Adipose tissue (tissue), 3 donors: ENCODE results near the gene ZNF587. TPM values are rescaled to one million over a fixed set of nuclear protein-coding genes. Genes with fewer than 3 reads are reported as not detected.
"Not testable (repeated sequence)": the region's sequence is repeated elsewhere in the genome, so short reads cannot be mapped to it uniquely, and the experiment has no call there.

Experiments
- H3K27ac ChIP-seq: one replicate; pipeline ENCODE4 v1.5.1; 2013; ENCODE audit warnings: low read depth, low read length
- WGBS, 3 donors: extraction: QIAGEN DNeasy Blood & Tissue Kit; methylation state at CpG; one replicate each; pipeline ENCODE4 v1.1.7; 2013; 5-methylcytosine and 5-hydroxymethylcytosine counted together
- polyA plus RNA-seq, 3 donors: library from polyadenylated mRNA; stranded (reverse); fragments of 200-250 nt; gene quantifications; one replicate each; pipeline ENCODE4 v1.2.3, GENCODE V29; 2013
- donor health status: healthy with polysubstance abuse.
- donor health status: Bipolar disorder and iron deficiency.
- donor health status: healthy.

Gene ZNF587
- 1 to 10 TPM; 5.1 to 6.5 (median 6.5) TPM for polyA plus RNA-seq

DNA sequence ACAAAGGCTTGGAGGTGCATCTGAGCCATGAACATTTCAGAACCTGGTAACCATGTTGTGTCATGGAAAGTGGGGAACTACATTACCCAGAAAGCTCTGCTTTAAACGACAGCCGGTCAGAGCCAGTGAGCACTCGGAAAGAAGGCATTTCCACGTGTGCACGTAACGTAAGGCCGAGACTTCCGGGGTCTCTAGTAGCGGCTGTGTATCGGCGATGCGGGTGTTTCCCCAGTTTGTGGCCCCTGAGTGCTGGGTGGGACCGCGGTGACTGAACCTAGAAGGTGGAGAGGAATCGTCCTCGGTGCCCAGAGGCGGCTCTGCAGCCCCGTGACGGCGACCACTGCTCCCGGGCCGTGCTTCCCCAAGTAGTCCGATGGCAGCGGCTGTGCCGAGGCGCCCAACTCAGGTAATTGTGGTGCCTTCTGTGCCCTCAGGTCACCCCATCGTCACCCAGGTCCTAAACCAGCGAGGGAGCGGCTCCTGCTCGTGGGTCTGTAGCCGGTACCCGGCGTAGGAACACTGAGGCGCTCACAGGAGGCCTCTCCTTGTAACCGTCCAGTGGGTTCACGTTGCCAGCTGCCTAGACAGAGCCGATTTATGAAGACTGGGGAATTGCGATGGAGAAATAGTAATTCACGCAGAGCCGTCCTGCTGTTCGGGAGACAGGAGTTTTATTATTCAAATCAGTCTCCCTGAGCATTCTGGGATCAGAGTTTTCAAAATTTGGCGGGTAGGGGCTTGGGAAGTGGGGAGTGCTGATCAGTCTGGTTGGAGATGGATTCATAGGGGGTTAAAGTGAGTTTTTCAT is at the start of gene ZNF587:
Gene ZNF587 (plus strand): TSS at position 194 of the 808 bp plus-strand sequence. CDS start 180 bp downstream, at position 374.
- 0% methylated on average over 41 to 42 of the region's 42 CpGs for WGBS, 3 donors
- not testable (repeated sequence) for H3K27ac ChIP-seq

DNA sequence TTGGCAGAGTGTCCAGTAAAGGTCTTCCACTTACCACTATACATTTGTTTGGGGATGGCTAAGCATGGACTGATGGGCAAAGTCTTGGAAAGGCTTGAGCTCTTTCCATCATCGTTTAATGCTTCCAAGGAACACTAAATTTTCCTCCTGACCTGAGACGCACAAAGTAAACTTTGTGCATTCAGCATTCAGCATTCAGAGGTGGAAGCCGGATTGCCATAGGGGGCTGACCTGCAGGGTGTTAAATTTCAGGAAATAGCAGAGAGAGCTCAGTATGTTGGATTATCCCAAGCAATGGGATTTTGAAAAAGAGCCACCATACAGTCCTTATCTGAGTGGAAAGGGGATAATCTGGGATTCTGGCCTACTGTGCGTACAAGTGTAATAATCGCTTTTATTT is 49.0 kb upstream of the ZNF587 start:
- WGBS, 3 donors = 62 to 89% (median 84%) methylated on average over 5 of the region's 5 CpGs

DNA sequence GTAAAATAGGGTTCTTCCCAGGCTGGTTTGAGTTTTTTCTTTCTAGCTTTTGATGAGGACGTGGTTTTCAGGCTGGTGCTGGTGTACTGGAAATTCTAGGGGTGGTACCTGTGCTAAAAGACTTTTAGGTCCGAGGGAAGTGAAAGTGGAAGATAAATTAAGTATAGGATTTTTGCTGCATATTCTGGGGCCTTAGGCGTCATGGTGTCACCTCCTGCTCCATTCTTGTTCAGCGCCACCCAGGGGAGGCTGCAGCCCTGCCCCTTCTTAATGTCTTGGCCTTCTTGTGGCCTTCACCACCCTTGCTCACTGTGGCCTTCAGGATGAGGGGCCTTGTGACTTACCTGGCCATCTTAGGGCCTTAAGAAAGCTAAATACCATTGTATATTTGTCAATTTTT is 47.4 kb upstream of the ZNF587 start:
- H3K27ac ChIP-seq = no peak overlapping the region
- WGBS, 3 donors = 89 to 92% (median 90%) methylated on average over 4 of the region's 4 CpGs

More for the DNA sequence above, 49.0 kb upstream of the ZNF587 start:
- H3K27ac ChIP-seq = no peak overlapping the region

DNA sequence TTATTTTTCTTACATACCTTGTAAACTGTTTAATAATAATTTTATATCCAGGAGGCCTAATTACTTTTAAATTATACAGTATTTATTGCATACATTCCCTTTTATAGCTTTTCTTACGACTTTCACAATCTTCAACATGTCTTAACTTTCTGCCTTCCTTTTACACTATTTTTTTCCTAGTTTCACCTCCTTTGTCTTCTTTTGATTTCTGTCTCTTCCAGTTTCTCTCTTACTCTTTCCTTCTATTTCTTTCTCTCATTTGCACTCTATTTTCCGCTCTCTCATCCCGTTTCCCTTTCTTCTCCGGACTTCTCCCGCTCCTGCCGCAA is 46.4 kb upstream of the ZNF587 start:
- H3K27ac ChIP-seq = no peak overlapping the region
- WGBS, 3 donors = 4 to 28% (median 13%) methylated on average over 6 of the region's 6 CpGs

DNA sequence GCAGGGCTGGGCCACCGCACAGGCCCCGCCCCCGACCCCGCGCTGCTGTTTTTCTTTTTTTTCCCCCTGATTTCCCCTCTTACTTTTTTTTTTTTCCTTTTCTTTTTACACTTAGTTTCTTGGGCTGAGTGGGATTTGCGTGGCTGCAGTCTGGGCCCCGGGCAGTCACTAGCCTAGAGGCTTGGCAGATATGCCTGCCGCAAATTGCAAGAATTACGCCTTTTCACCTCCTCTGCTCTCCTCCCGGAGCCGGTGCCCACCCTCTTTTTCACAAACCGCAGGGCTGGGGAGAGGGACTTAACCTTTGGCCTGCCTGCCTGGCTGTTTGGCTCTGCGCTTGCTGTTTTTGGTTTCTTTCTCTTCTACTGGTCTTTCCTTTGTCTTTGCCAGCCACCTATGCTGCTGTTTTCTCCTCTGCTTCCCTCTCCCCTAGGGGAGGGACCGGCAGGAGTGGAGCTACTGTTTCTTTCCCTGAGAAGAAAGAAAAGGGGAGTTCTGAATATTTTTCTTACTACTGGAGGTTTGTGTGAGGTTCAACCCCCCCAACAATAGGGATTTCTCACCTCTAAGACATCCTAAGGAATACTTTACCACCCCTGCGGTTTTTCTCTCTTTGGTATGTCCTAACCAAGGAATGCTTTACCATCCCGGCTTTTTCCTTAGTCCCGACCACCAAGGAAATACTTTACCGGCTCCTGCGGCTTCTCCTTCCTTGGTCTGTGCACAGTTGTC is 45.9 kb upstream of the ZNF587 start:
- 4 to 13% (median 9%) methylated on average over 19 of the region's 19 CpGs for WGBS, 3 donors
- no peak overlapping the region for H3K27ac ChIP-seq

DNA sequence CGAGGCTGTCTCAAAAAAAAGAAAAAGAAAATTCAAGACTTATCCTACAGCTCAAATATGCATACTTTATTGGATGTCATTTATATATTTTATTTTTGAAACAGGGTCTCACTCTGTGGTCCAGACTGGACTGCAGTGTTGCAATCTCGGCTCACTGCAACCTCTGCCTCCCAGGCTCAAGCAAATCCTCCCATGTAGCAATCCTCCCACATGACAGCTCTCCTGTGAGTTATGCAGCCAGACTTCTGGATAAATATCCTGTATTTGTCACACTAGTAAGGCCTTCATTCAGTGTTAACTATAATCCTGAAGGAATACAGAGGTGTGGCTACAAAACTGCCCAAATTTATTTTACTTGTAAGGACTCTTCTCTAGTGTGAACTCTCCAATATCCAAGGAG is 42.1 kb upstream of the ZNF587 start:
- WGBS, 3 donors = 84 to 88% (median 86%) methylated on average over 2 of the region's 2 CpGs
- H3K27ac ChIP-seq = no peak overlapping the region

DNA sequence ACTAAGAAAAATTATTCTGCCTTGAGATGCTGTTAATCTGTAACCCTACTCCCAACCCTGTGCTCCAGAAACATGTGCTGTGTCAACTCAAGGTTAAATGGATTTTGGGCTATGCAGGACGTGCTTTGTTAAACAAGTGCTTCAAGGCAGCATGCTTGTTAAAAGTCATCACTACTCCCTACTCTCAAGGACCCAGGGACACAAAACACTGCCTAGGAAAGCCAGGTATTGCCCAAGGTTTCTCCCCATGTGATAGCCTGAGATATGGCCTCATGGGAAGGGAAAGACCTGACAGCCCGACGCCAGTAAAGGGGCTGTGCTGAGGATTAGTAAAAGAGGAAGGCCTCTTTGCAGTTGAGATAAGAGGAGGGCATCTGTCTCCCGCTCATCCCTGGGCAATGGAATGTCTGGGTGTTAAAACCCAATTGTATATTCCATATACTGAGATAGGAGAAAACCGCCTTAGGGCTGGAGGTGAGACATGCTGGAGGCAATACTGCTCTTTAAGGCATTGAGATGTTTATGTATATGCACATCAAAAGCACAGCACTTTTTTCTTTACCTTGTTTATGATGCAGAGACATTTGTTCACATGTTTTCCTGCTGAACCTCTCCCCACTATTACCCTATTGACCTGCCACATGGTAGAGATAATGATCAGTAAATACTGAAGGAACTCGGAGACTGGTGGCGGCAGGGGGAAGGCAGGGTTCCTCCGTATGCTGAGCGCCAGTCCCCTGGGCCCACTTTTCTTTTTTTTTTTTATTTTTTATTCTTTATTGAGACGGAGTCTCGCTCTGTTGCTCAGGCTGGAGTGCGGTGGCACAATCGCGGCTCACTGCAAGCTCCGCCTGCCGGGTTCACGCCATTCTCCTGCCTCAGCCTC is 39.0 kb upstream of the ZNF587 start:
- 64 to 84% (median 81%) methylated on average over 17 of the region's 17 CpGs for WGBS, 3 donors
- not testable (repeated sequence) for H3K27ac ChIP-seq

- WGBS, 3 donors = 63 to 92% (median 72%) methylated on average over 3 of the region's 3 CpGs
- no peak overlapping the region for H3K27ac ChIP-seq
These were observed 37.4 kb upstream of the ZNF587 start for GRCh38 chr19:57812226-57812625.

GRCh38 chr19:57812975-57813820 is 36.5 kb upstream of the ZNF587 start:
- H3K27ac ChIP-seq = not testable (repeated sequence)
- WGBS, 3 donors = 80 to 94% (median 90%) methylated on average over 9 to 13 of the region's 13 CpGs

DNA sequence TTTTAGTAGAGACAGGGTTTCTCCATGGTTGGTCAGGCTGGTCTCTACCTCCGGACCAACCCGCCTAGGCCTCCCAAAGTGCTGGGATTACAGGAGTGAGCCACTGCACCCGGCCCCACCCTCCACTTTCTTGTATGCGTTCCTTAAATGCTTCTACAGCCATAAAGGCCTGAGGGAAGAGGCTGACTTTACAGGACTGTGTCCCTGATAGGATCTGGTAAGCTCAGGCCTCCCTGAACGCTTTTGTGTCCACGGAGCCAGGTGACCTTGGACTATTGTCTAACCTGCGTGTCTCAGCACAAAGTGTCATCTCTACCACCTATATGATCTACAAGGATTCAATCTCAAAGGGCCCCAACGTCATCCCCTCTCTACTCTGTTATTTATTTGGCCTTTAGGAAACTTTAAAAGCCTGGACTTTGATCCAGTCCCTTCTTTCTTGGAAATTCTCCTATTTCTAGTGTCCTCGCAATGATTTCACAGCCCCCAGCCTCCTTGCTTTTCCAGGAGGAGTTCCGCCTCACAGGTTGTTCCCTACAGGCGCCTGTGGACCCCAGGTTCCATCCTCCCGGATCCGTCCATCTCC is 35.6 kb upstream of the ZNF587 start:
- WGBS, 3 donors = 5 to 27% (median 22%) methylated on average over 11 to 13 of the region's 13 CpGs
- H3K27ac ChIP-seq = no peak overlapping the region

DNA sequence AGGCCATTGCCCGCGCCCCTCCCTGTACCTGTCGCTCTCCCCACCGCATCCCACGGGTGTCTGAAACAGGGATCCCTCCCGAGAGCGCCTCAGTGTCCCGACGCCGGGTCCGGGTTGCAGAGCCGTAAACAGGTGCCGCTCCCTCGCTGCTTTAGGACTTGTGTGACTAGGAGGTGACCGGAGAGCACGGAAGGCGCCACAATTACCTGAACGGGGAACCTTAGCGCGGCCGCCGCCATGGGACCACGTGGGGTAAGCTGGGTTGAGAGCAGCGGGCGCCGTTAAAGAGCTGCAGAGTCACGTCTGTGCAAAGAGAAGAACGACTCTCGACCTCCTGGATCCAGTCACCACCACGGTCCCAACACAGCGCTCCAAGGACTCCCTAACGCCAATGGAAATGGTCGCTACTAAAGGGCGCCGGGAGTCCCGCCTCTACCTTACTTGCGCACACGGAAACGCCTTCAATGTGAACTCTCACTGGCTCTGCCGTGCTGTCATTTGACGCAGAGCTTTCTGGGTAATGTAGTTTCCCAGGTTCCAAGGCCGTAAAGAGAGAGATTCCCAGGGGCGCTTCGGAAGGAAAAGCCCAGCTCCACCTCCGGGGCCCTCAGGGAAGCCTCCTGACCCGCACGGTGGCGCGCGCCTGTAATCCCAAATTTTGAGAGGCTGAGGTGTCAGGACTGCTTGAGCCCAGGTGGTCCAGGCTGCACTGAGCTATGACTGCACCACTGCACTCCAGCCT is 35.0 kb upstream of the ZNF587 start, which contains the start of gene ZNF552:
Gene ZNF552 (minus strand): TSS at position 409 of the 742 bp plus-strand sequence. CDS start 170 bp downstream, at position 239.
- 0 to 1% (median 1%) methylated on average over 50 of the region's 50 CpGs for WGBS, 3 donors
- H3K27ac ChIP-seq = no peak within 1 kb of the TSS

DNA sequence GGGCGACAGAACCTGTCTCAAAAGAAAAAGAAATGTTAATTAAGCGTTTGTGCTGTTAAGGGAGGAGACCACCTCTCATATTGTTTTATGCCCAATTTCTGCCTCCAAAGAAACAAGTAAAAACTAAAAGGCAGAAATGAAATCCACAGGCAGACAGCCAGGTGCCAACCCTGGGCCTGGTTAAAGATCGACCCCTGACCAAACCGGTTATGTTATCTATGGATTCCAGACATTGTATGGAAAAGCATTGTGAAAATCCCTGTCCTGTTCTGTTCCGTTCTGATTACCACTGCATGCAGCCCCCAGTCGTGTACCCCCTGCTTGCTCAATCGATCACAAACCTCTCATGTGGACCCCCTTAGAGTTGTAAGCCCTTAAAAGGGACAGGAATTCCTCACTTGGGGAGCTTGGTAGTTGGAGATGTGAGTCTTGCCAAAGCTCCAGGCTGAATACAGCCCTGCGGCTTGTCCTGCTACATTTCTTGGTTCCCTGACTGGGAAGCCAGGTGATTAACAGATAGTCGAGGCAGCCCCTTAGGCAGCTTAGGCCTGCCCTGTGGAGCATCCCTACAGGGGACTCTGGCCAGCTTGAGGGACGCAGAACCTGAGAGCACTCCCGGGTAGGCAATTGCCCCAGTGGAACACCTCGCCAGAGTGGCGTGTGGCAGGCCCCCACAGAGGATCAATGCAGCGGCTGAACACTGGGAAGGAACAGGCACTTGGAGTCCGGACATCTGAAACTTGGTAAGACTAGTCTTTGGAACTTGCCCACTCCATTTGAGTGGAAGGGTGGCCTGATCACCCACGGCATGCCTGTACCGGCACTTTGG is 34.2 kb upstream of the ZNF587 start:
- 52 to 89% (median 86%) methylated on average over 17 of the region's 17 CpGs for WGBS, 3 donors

DNA sequence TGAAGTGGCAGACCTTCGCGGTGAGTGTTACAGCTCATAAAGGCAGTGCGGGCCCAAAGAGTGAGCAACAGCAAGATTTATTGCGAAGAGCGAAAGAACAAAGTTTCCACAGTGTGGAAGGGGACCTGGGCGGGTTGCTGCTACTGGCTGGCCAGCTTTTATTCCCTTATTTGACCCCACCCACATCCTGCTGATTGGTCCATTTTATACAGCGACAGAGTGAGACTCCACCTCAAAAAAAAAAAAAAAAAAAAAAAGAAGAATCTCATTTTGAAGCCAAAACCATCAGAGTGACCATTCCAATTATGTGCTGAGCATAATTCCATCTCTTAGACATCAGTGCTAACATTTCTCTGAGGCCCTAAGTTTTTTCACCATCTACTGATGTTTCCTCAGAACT is 33.0 kb upstream of the ZNF587 start:
- H3K27ac ChIP-seq = no peak overlapping the region
- 74 to 93% (median 85%) methylated on average over 7 of the region's 7 CpGs for WGBS, 3 donors

More for the DNA sequence above, 34.2 kb upstream of the ZNF587 start:
- no peak overlapping the region for H3K27ac ChIP-seq

- no peak overlapping the region for H3K27ac ChIP-seq
- WGBS, 3 donors = 92 to 96% (median 95%) methylated on average over 14 of the region's 14 CpGs
These were observed 31.7 kb upstream of the ZNF587 start for GRCh38 chr19:57817976-57818375.

DNA sequence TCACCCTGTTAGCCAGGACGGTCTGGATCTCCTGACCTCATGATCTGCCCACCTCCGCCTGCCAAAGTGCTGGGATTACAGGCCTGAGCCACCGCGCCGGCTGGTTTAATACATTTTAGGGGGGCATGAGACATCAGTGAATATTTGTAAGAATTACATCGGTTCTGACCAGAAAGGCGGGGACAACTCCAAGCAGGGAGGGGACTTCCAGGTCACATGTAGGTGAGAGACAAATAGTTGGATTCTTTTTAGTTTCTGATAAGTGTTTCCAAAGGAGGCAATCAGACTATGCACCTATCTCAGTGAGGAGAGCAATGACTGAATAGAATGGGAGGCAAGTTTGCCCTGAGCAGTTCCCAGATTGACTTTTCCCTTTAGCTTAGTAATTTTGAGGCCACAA is 31.3 kb upstream of the ZNF587 start:
- 85 to 89% (median 88%) methylated on average over 7 of the region's 7 CpGs for WGBS, 3 donors
- H3K27ac ChIP-seq = no peak overlapping the region

GRCh38 chr19:57819475-57820148 is 30.0 kb upstream of the ZNF587 start:
- no peak overlapping the region for H3K27ac ChIP-seq
- 0% methylated on average over 44 of the region's 44 CpGs for WGBS, 3 donors
